K562 (cell line): Measurements from ENCODE around the gene LRRC8A. TPM values are rescaled to one million over a fixed set of nuclear protein-coding genes. Genes with fewer than 3 reads are reported as not detected.

ENCODE experiments used
- BDP1 ChIP-seq: IDR thresholded peaks from 3 replicates; pipeline ENCODE4 v1.6.1; 2011; ENCODE audit not compliant: insufficient read length, insufficient read depth
- ETS2 ChIP-seq: IDR thresholded peaks from 2 replicates; pipeline ENCODE4 v1.6.1; 2016; ENCODE audit warnings: borderline replicate concordance, missing genetic modification characterization, mild to moderate bottlenecking, moderate library complexity, missing compliant biosample characterization; ENCODE audit not compliant: poor library complexity, severe bottlenecking
- GATAD2A ChIP-seq: fragments of 450-650 bp; IDR thresholded peaks from 2 replicates; pipeline ENCODE4 v1.6.1; 2017
- HCFC1 ChIP-seq: IDR thresholded peaks from 2 replicates; pipeline ENCODE4 v1.6.1; 2012; ENCODE audit warnings: low read depth, low read length, improper control_type of control experiment
- HNRNPH1 ChIP-seq: fragments of 200-400 bp; formaldehyde crosslinking; optimal IDR thresholded peaks from 2 replicates; pipeline ENCODE3; 2017; ENCODE audit warnings: low read depth, mild to moderate bottlenecking, low read length, moderate library complexity
- IRF2 ChIP-seq: sonication (generic); formaldehyde crosslinking; IDR thresholded peaks from 2 replicates; pipeline ENCODE4 v1.8.1; 2022; ENCODE audit warnings: mild to moderate bottlenecking, missing genetic modification reagents
- NCOA1 ChIP-seq: fragments of 450-650 bp; IDR thresholded peaks from 2 replicates; pipeline ENCODE4 v1.6.1; 2016; ENCODE audit warnings: low read depth
- PCBP2 ChIP-seq: fragments of 200-400 bp; formaldehyde crosslinking; IDR thresholded peaks from 2 replicates; pipeline ENCODE4 v1.6.1; 2018; ENCODE audit warnings: low read length, low read depth, mild to moderate bottlenecking, moderate library complexity; ENCODE audit not compliant: poor library complexity, severe bottlenecking
- RFX5 ChIP-seq: IDR thresholded peaks from 2 replicates; pipeline ENCODE4 v1.6.1; 2011; ENCODE audit warnings: low read depth, mild to moderate bottlenecking, improper control_type of control experiment, low read length
- SMARCB1 ChIP-seq: IDR thresholded peaks from 2 replicates; pipeline ENCODE4 v1.6.1; 2011; ENCODE audit warnings: improper control_type of control experiment, low read depth; ENCODE audit not compliant: insufficient read length
- SMARCC2 ChIP-seq: fragments of 450-650 bp; IDR thresholded peaks from 2 replicates; pipeline ENCODE4 v1.6.1; 2017; ENCODE audit warnings: antibody characterized with exemption, moderate library complexity, mild to moderate bottlenecking, low read depth
- TAF1 ChIP-seq: IDR thresholded peaks from 2 replicates; pipeline ENCODE4 v1.6.1; 2011; ENCODE audit warnings: mild to moderate bottlenecking, low read length, moderate library complexity; ENCODE audit not compliant: insufficient read depth, control insufficient read depth, severe bottlenecking; ENCODE audit errors: extremely low read depth
- TOE1 ChIP-seq, 2 experiments: fragments of 450-650 bp in 1 of 2; sonication (generic) in 1 of 2; formaldehyde crosslinking in 1 of 2; IDR thresholded peaks; 2 replicates each; pipeline versions ENCODE4 v1.7.1 to v1.8.0; 2016 to 2022; ENCODE audit warnings: borderline replicate concordance in 2 of 2, mild to moderate bottlenecking in 2 of 2, antibody characterized with exemption in 1 of 2, inconsistent platforms in 1 of 2, low read depth in 1 of 2, missing genetic modification reagents in 1 of 2, moderate library complexity in 1 of 2
- U2AF1 ChIP-seq: fragments of 200-400 bp; formaldehyde crosslinking; optimal IDR thresholded peaks from 2 replicates; pipeline ENCODE3; 2017; ENCODE audit warnings: mild to moderate bottlenecking, low read depth, low read length, moderate library complexity
- ZBTB8A ChIP-seq: fragments of 450-650 bp; IDR thresholded peaks from 2 replicates; pipeline ENCODE4 v1.6.1; 2018; ENCODE audit warnings: mild to moderate bottlenecking, moderate library complexity; ENCODE audit not compliant: partially characterized antibody
- ZEB2 ChIP-seq: fragments of 450-650 bp; IDR thresholded peaks from 2 replicates; pipeline ENCODE4 v1.6.1; 2016
- ZNF121 ChIP-seq: sonication (generic); formaldehyde crosslinking; conservative IDR thresholded peaks from 2 replicates; pipeline ENCODE4 v1.8.0; 2022; ENCODE audit warnings: missing genetic modification reagents
- ZNF184 ChIP-seq: sonication (generic); formaldehyde crosslinking; IDR thresholded peaks from 2 replicates; pipeline ENCODE4 v1.5.0; 2020; ENCODE audit warnings: missing genetic modification reagents
- ZNF644 ChIP-seq: fragments of 200-800 bp; sonication (Bioruptor generic); IDR thresholded peaks from 2 replicates; pipeline ENCODE4 v1.6.1; 2016; ENCODE audit warnings: low read depth, missing genetic modification characterization, missing compliant biosample characterization
- polyA plus RNA-seq, 8 experiments: library from polyadenylated mRNA; depleted of rRNA in 4 of 8; stranded (reverse) in 5 of 8; unstranded in 3 of 8; fragments of >200 nt; fragmentation: Nextera tagmentation in 2 of 8; fragmentation: Illumina TruSeq in 1 of 8; extraction: Ambion mirVana in 2 of 8; extraction: Trizol in 1 of 8; gene quantifications; 2 replicates each; pipeline versions ENCODE4 v1.2.1 to v1.2.3, GENCODE V29; 2011 to 2014; ENCODE audit warnings: inconsistent platforms in 1 of 8, missing spikeins in 1 of 8
- total RNA-seq, 7 experiments: library from RNA; depleted of rRNA in 6 of 7; stranded (reverse); fragments of >200 nt in 6 of 7; fragmentation: Illumina TruSeq in 2 of 7; extraction: Trizol in 2 of 7; gene quantifications; 2 replicates each; pipeline versions ENCODE4 v1.2.1 to v1.2.3, GENCODE V29; 2011 to 2021; ENCODE audit warnings: low replicate concordance in 1 of 7
- TF ChIP-seq, protein P1 (sequence below), 2 experiments: fragments of 450-650 bp; IDR thresholded peaks; 2 replicates each; pipeline ENCODE4 v1.6.1; 2016
- TF ChIP-seq, protein P2 (sequence below): fragments of 450-650 bp; IDR thresholded peaks from 2 replicates; pipeline ENCODE4 v1.6.1; 2018; ENCODE audit warnings: mild to moderate bottlenecking, low read depth; ENCODE audit not compliant: partially characterized antibody
- TF ChIP-seq, protein P3 (sequence below): fragments of 250-450 bp; sonication (Bioruptor Pico); IDR thresholded peaks from 2 replicates; pipeline ENCODE4 v1.8.0; 2021; ENCODE audit warnings: moderate library complexity, mild to moderate bottlenecking, inconsistent platforms
- TF ChIP-seq, protein P4 (sequence below): sonication (generic); formaldehyde crosslinking; IDR thresholded peaks from 2 replicates; pipeline ENCODE4 v1.5.0; 2020; ENCODE audit warnings: missing genetic modification reagents

Gene LRRC8A
- total and polyA plus RNA-seq, 9 of the 15 experiments (the other 6 are each of a cell fraction or from before 2014, with no cell fraction given): 2.9 to 24.7 (median 8.9) TPM

DNA sequence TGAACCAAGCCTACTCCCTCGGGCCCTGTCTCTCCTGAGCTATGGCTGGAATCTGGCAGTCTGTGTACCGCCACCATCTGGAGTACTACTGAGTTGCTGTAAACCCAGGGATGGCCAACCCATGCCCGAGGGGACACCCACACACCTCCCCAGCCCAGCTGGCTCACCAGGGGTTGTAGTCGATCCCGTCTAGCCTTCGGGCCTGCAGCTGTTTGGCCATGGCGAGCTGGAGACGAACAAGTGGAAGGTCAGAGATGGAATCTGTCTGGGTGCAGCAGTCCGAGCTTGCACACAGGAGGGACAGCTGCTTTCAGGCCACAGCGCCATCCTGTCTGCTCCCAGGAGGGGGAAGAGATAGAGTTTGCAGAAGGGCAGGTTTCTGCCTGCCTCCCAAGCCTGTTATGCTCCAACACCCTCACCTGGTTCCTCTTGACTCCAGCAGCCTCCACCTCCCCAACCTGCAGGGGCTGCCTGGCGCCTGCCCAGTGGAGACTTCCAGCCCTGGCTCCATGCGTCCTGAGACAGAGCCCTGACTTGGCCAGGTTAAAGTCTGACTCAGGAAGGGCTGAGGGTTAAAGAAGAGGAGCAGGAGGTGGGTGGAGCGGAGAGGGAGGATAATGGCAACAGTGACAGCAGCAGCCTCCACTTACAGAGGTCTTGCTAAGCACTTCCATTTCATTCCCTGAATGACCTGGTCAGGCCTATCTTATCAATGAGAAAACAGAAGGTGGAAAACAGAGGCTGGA lies 36.6 kb upstream of the LRRC8A start (continued):
- TF ChIP-seq HNRNPH1 (no peak), GATAD2A (no peak), SMARCC2 (0 out of 2 replicates have a peak, but pooled peaks have one; percentile 60), RFX5 (no peak), ZNF184 (CRISPR knock-in tag) (no peak), IRF2 (no peak), ZEB2 (peak; percentile 86), U2AF1 (no peak), ZBTB8A (no peak), BDP1 (no peak), TOE1 (IDR thresholded peaks at IDR 0.05; ENCODE audit: borderline replicate concordance) (peak; percentile 23; the same call in 1 of the 2 replicates), TOE1 (CRISPR knock-in tag; IDR thresholded peaks at IDR 0.05; ENCODE audit: borderline replicate concordance, low read depth) (no peak), NCOA1 (peak; percentile 84; the same call in 1 of the 2 replicates), SMARCB1 (no peak), PCBP2 (no peak), ZNF644 (tag) (no peak), TAF1 (no peak), ZNF121 (no peak), ETS2 (tag) (no peak), HCFC1 (no peak)
- TF ChIP-seq, protein P1, sequence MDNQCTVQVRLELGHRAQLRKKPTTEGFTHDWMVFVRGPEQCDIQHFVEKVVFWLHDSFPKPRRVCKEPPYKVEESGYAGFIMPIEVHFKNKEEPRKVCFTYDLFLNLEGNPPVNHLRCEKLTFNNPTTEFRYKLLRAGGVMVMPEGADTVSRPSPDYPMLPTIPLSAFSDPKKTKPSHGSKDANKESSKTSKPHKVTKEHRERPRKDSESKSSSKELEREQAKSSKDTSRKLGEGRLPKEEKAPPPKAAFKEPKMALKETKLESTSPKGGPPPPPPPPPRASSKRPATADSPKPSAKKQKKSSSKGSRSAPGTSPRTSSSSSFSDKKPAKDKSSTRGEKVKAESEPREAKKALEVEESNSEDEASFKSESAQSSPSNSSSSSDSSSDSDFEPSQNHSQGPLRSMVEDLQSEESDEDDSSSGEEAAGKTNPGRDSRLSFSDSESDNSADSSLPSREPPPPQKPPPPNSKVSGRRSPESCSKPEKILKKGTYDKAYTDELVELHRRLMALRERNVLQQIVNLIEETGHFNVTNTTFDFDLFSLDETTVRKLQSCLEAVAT (IDR thresholded peaks at IDR 0.05): no peak; a peak in 1 of 4 replicates
- TF ChIP-seq, protein P2, sequence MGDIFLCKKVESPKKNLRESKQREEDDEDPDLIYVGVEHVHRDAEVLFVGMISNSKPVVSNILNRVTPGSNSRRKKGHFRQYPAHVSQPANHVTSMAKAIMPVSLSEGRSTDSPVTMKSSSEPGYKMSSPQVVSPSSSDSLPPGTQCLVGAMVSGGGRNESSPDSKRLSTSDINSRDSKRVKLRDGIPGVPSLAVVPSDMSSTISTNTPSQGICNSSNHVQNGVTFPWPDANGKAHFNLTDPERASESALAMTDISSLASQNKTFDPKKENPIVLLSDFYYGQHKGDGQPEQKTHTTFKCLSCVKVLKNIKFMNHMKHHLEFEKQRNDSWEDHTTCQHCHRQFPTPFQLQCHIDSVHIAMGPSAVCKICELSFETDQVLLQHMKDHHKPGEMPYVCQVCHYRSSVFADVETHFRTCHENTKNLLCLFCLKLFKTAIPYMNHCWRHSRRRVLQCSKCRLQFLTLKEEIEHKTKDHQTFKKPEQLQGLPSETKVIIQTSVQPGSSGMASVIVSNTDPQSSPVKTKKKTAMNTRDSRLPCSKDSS: no peak
- TF ChIP-seq, protein P3, sequence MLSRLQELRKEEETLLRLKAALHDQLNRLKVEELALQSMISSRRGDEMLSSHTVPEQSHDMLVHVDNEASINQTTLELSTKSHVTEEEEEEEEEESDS (CRISPR knock-in tag): no peak
- TF ChIP-seq, protein P4, sequence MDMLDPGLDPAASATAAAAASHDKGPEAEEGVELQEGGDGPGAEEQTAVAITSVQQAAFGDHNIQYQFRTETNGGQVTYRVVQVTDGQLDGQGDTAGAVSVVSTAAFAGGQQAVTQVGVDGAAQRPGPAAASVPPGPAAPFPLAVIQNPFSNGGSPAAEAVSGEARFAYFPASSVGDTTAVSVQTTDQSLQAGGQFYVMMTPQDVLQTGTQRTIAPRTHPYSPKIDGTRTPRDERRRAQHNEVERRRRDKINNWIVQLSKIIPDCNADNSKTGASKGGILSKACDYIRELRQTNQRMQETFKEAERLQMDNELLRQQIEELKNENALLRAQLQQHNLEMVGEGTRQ: no peak
